Anterior cingulate cortex (tissue), 58 donors: ENCODE measurements around the gene P3H4.
"Not testable (repeated sequence)": the region's sequence is repeated elsewhere in the genome, so short reads cannot be mapped to it uniquely, and the experiment has no call there.

ENCODE experiments used
- DNase-seq, 58 donors: peaks; one replicate each; lab custom pipeline; 2025; lab: John Stamatoyannopoulos, UW

Gene P3H4, protein sequence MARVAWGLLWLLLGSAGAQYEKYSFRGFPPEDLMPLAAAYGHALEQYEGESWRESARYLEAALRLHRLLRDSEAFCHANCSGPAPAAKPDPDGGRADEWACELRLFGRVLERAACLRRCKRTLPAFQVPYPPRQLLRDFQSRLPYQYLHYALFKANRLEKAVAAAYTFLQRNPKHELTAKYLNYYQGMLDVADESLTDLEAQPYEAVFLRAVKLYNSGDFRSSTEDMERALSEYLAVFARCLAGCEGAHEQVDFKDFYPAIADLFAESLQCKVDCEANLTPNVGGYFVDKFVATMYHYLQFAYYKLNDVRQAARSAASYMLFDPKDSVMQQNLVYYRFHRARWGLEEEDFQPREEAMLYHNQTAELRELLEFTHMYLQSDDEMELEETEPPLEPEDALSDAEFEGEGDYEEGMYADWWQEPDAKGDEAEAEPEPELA

GRCh38 chr17:41811549-41812380 is at the start of gene P3H4:
P3H4 (minus strand) TSS chr17:41811949; CDS start chr17:41811915, 34 bp downstream.
- DNase-seq = peak in 55 of 58 donors; percentile 10 to 86 (median 64)

- DNase-seq = no peak
Measured at GRCh38 chr17:41860254-41860931, 48.6 kb upstream of the P3H4 start.

DNA sequence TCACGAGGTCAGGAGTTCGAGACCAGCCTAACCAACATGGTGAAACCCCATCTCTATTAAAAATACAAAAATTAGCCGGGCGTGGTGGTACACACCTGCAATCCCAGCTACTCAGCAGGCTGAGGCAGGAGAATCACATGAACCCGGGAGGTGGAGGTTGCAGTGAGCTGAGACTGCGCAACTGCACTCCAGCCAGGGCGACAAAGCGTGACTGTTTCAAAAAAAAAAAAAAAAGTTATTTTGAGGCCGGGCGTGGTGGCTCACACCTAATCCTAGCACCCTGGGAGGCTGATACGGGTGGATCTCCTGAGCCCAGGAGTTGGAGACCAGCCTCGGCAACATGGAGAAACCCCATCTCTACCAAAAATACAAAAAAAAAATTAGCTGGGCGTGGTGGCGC is 39.6 kb upstream of the P3H4 start:
- DNase-seq = not testable (repeated sequence)

GRCh38 chr17:41849251-41849990 is 37.7 kb upstream of the P3H4 start:
- no peak for DNase-seq

GRCh38 chr17:41848788-41849187 is 37.0 kb upstream of the P3H4 start:
- no peak for DNase-seq

DNA sequence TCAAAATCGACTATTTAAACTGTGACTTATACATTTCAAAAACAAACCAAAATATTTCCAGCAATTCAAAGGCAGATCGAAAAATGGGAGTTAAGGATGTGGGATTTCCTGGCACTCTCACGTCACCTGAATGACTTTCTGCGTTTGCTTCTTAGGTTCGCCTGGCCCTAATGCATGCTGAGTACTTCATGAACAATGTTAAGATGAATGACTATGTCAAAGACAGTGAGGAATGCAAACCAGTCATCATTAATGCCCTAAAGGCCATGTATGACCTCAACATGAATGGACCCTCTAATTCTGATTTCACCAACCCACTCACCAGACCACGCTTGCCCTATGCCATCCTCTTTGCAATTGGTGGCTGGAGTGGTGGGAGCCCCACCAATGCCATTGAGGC is 33.2 kb upstream of the P3H4 start:
- DNase-seq = no peak

DNA sequence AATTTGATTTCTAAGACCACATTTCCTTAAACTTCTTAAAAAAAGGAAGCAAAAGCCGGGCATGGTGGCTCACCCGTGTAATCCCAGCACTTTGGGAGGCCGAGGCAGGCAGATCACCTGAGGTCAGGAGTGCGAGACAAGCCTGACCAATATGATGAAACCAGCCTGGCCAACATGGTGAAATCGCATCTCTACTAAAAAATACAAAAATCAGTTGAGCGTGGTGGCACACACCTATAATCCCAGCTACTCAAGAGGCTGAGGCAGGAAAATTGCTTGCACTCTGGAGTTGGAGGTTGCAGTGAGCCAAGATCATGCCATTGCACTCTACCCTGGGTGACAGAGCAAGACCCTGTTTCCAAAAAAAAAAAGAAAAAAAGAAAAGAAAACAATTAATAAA is 29.0 kb upstream of the P3H4 start:
- not testable (repeated sequence) for DNase-seq

- DNase-seq = not testable (repeated sequence)
Measured at GRCh38 chr17:41839448-41839847, 27.7 kb upstream of the P3H4 start.

GRCh38 chr17:41837761-41838538 is 26.2 kb upstream of the P3H4 start, which contains the start of gene KLHL10:
KLHL10 (plus strand) TSS chr17:41837825; CDS start chr17:41837933, 108 bp downstream.
- no peak for DNase-seq

DNA sequence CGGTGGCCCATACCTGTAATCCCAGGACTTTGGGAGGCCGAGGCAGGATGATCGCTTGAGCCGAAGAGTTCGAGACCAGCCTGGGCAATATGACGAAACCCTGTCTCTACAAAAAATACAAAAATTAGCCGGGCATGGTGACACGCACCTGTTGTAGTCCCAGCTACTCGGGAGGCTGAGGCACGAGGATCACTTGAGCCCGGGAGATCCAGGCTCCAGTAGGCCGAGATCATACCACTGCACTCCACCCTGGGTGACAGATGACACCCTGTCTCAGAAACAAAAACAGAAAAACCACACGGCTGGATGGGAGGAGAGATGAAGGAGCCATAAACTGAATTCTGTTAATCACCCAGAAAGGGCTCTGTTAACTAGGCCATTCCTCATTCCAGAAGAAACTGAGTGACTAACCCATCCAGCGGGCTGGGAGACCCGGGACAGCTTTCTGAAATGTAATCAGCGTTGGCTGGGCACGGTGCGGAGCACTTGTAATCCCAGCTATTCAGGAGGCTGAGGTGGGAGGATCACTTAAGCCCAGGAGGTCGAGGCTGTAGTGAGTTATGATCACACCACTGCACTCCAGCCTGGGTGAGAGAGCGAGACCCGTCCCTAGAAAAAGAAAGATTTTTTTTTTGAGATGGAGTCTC is 24.9 kb upstream of the P3H4 start:
- no peak for DNase-seq

DNA sequence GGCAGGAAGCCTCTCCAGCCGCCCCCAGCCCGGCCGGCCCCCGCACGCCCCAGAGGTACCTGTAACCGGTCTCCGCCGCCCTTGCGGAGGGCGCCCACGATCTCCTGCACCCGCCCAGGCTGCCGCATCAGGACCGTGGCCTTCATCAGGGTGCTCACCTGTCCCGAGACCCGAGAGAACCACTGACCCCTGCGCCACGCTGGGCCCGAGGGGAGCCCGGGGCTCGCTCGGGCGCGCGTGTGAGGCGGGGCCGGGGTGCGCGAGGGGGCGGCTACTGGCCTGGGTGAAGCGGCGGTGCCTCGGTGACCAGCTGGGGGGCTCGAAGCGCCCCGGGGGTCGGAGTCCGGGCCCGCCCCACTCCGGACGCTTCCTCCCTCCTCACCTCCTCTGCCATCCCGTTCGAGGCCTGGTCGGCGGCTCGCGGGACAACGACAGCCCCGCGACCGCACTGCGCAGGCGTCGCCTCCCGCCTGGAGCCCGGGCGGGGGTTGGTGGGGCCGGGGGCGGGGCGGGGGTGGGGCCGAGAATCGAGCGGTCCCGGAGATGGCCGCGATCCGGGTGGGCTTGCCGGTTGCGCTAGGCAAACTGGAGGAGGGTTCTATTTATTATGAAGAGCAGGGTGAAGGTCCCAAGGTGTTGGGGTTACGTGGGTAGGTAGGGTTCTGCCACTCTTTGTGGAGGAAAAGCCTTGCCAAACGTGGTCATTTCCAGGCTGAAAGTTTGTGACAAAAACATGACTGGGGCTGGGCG is 24.2 kb upstream of the P3H4 start, which contains the start of gene NT5C3B:
NT5C3B (minus strand) TSS at position 433 of the 750 bp plus-strand sequence; CDS start at position 394, 39 bp downstream.
- DNase-seq = peak in 51 of 58 donors; percentile 5 to 67 (median 41)

GRCh38 chr17:41835214-41835799 is 23.6 kb upstream of the P3H4 start:
- no peak for DNase-seq

DNA sequence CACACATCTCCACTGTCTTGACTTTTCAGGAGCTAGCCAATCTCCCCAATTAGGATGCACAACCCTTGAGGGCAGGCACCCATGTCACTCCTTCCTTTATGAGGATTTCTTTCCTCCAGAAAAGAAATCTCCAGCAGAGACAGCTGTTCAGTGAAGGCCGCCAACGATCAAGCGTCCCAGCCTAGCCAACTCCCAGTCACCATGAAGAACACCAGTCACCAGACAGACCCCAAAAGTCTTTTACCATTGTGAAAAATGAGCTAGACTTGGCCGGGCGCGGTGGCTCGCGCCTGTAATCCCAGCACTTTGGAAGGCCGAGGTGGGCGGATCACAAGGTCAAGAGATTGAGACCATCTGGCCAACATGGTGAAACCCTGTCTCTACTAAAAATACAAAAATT is 18.2 kb upstream of the P3H4 start:
- DNase-seq = not testable (repeated sequence)

DNA sequence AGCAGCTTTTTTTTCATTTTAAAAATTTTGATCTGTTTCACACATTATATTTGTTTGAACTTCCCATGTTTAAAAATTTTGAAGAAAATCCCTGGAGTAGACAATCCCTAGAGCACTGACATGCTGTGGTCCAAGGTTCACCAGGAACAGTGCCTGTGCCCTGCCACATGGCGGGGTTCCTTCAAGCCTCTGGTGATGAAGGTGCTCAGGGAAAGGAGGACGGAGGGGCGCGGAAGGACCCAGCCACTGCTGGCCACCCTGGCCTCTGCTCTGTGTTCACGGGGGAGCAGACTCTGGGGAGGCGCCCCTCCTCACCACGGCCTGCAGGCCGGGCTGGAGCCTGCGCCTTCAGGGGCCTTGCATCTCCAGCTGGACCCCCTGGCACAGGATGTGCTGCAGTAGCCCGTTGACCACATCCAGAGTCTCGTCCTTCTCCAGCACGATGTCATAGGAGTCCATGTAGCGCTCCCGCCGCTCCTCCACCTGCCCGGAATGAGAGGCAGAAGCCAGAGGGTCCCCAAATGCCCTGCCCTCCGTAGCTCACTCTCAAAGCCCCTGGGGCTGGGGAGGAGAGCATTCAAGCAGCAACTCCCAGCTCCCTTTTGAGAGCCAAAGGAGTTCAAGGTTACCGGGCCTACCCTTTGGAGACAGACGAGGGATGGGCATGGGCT is 13.6 kb upstream of the P3H4 start:
- no peak for DNase-seq

- no peak for DNase-seq
Measured at GRCh38 chr17:41824086-41824485, 12.3 kb upstream of the P3H4 start.

DNA sequence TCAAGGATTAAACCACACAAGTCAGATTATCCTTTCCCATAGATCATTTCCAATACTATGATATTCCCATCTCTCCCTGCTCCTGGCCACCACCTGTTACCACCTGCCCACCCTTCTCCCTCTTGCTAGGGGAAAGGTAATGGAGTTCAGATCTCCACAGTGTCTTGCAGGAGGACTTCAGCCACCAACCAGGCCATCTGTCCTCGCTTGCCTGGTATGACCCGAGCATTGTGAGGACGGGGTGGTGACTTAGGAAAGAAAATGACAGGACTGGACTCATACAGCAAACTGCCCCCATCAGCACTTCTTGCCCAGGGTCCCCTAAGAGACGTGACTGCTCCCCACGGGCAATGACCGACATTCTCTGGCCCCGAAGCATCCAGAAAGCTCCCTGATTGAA is 11.8 kb upstream of the P3H4 start:
- DNase-seq = no peak

DNA sequence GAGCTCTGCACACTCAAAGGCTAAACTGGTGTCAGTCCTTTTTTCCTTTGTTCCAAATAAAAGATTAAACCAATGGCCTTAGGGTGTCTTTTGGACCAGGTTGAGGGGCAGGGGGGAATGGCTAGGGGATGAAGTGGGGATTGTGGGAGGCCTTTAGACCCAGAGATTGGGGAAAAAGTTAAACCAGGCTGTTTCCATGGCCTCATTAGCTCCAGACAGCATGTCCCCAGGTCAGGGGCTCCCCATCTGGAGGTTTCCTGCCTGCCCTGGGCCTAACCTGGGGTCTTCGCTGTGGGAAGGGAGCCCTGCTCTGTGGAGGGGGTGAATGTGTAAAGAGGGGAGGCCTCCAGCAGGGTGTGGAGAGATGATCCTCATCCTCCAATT is 11.4 kb upstream of the P3H4 start:
- no peak for DNase-seq
